Skeletal muscle satellite cell (primary cell): ENCODE results near the gene CYTIP.

ENCODE experiments used
- H3K27me3 ChIP-seq: 2 replicates; pipeline ENCODE4 v1.7.0; 2013; ENCODE audit warnings: low read length; ENCODE audit not compliant: control insufficient read depth, insufficient read depth
- H3K36me3 ChIP-seq: 2 replicates; pipeline ENCODE4 v1.7.0; 2013; ENCODE audit warnings: mild to moderate bottlenecking, control low read depth, low read length; ENCODE audit not compliant: insufficient read depth
- H3K4me1 ChIP-seq: 2 replicates; pipeline ENCODE4 v1.7.0; 2013; ENCODE audit warnings: low read length; ENCODE audit not compliant: control insufficient read depth, insufficient read depth
- H3K4me2 ChIP-seq: 2 replicates; pipeline ENCODE4 v1.7.0; 2013; ENCODE audit warnings: mild to moderate bottlenecking, low read length
- H3K4me3 ChIP-seq: 2 replicates; pipeline ENCODE4 v1.7.0; 2013; ENCODE audit warnings: low read length
- H3K9ac ChIP-seq: 2 replicates; pipeline ENCODE4 v1.7.0; 2013; ENCODE audit warnings: mild to moderate bottlenecking, low read depth, low read length, moderate library complexity
- H3K9me3 ChIP-seq: replicated peaks from 2 replicates; pipeline ENCODE4 v1.7.0; 2013; ENCODE audit warnings: mild to moderate bottlenecking, control low read depth, low read length

The CYTIP gene

GRCh38 chr2:157438863-157439823, 4.7 kb downstream of the CYTIP start:
- Histone ChIP-seq H3K4me1 (peaks cover 8% of the 10 kb centered on the region), H3K9ac (no peak overlapping the region), H3K4me3 (no peak overlapping the region)

GRCh38 chr2:157433394-157433793, 10.5 kb downstream of the CYTIP start:
- Histone ChIP-seq H3K4me1 (peaks cover 18% of the 10 kb centered on the region), H3K27me3 (peaks cover 4% of the 10 kb centered on the region), H3K9ac (no peak overlapping the region), H3K9me3 (no peaks in the 10 kb centered on the region), H3K4me3 (no peak overlapping the region), H3K36me3 (no peaks in the 10 kb centered on the region), H3K4me2 (no peak overlapping the region)

More at GRCh38 chr2:157438863-157439823, 4.7 kb downstream of the CYTIP start:
- Histone ChIP-seq H3K9me3 (no peaks in the 10 kb centered on the region), H3K27me3 (no peaks in the 10 kb centered on the region), H3K36me3 (no peaks in the 10 kb centered on the region), H3K4me2 (no peak overlapping the region)

GRCh38 chr2:157432475-157433106, 11.3 kb downstream of the CYTIP start:
- Histone ChIP-seq H3K4me3 (no peak overlapping the region), H3K4me1 (peaks cover 18% of the 10 kb centered on the region), H3K9ac (no peak overlapping the region), H3K9me3 (no peaks in the 10 kb centered on the region), H3K27me3 (peaks cover 5% of the 10 kb centered on the region), H3K36me3 (no peaks in the 10 kb centered on the region), H3K4me2 (no peak overlapping the region)

GRCh38 chr2:157431176-157431575, 12.7 kb downstream of the CYTIP start:
- H3K4me3 ChIP-seq, result no peak overlapping the region
- no peaks in the 10 kb centered on the region for H3K9me3 ChIP-seq
- peaks cover 5% of the 10 kb centered on the region for H3K27me3 ChIP-seq
- no peaks in the 10 kb centered on the region for H3K36me3 ChIP-seq
- H3K9ac ChIP-seq, result no peak overlapping the region
- no peak overlapping the region for H3K4me2 ChIP-seq
- peaks cover 18% of the 10 kb centered on the region for H3K4me1 ChIP-seq

- no peaks in the 10 kb centered on the region for H3K9me3 ChIP-seq
- H3K9ac ChIP-seq, result no peak overlapping the region
- H3K36me3 ChIP-seq, result no peaks in the 10 kb centered on the region
- no peak overlapping the region for H3K4me3 ChIP-seq
- H3K27me3 ChIP-seq, result peaks cover 5% of the 10 kb centered on the region
- no peak overlapping the region for H3K4me2 ChIP-seq
- peaks cover 9% of the 10 kb centered on the region for H3K4me1 ChIP-seq
Measured at GRCh38 chr2:157428500-157429175, 15.3 kb downstream of the CYTIP start.

- H3K4me3 ChIP-seq, result no peak overlapping the region
- no peak overlapping the region for H3K4me2 ChIP-seq
- H3K36me3 ChIP-seq, result no peaks in the 10 kb centered on the region
- H3K27me3 ChIP-seq, result peaks cover 5% of the 10 kb centered on the region
- no peaks in the 10 kb centered on the region for H3K9me3 ChIP-seq
- H3K4me1 ChIP-seq, result peaks cover 2% of the 10 kb centered on the region
- no peak overlapping the region for H3K9ac ChIP-seq
Measured at GRCh38 chr2:157427922-157428303, 16.0 kb downstream of the CYTIP start.

GRCh38 chr2:157427003-157427921, 16.6 kb downstream of the CYTIP start:
- H3K4me3 ChIP-seq, result no peak overlapping the region

GRCh38 chr2:157426477-157426994, 17.4 kb downstream of the CYTIP start:
- Histone ChIP-seq H3K4me1 (no peaks in the 10 kb centered on the region), H3K27me3 (peaks cover 5% of the 10 kb centered on the region), H3K4me2 (no peak overlapping the region), H3K9ac (no peak overlapping the region), H3K9me3 (no peaks in the 10 kb centered on the region), H3K4me3 (no peak overlapping the region), H3K36me3 (no peaks in the 10 kb centered on the region)

More at GRCh38 chr2:157427003-157427921, 16.6 kb downstream of the CYTIP start:
- Histone ChIP-seq H3K36me3 (no peaks in the 10 kb centered on the region), H3K9ac (no peak overlapping the region), H3K4me2 (no peak overlapping the region), H3K9me3 (no peaks in the 10 kb centered on the region), H3K4me1 (no peaks in the 10 kb centered on the region), H3K27me3 (peaks cover 5% of the 10 kb centered on the region)

GRCh38 chr2:157424374-157424773, 19.5 kb downstream of the CYTIP start:
- Histone ChIP-seq H3K36me3 (no peaks in the 10 kb centered on the region), H3K9ac (no peak overlapping the region), H3K9me3 (no peaks in the 10 kb centered on the region), H3K4me3 (no peak overlapping the region), H3K4me1 (no peaks in the 10 kb centered on the region), H3K4me2 (no peak overlapping the region), H3K27me3 (peaks cover 5% of the 10 kb centered on the region)

GRCh38 chr2:157421964-157422363, 21.9 kb downstream of the CYTIP start:
- Histone ChIP-seq H3K4me3 (no peak overlapping the region), H3K9ac (no peak overlapping the region), H3K4me2 (no peak overlapping the region), H3K9me3 (no peaks in the 10 kb centered on the region), H3K27me3 (no peaks in the 10 kb centered on the region), H3K4me1 (no peaks in the 10 kb centered on the region), H3K36me3 (no peaks in the 10 kb centered on the region)
